CD8-positive, alpha-beta memory T cell (primary cell): Measurements from ENCODE around the gene PPP4R4. TPM values are rescaled to one million over a fixed set of nuclear protein-coding genes. Genes with fewer than 3 reads are reported as not detected.
A peak's percentile ranks its signal among the peaks of the same experiment; 100 is the strongest.

ENCODE experiments used
- CTCF ChIA-PET: fragments of 350-600 bp; sonication (Branson Sonifier 250); formaldehyde crosslinking; loops from one replicate; lab custom pipeline; 2021; ENCODE audit warnings: antibody characterized with exemption; lab: Charles Lee
- POLR2A ChIA-PET: fragments of 350-600 bp; sonication (Branson Sonifier 250); formaldehyde crosslinking; loops from one replicate; lab custom pipeline; 2021; ENCODE audit warnings: antibody characterized with exemption; lab: Charles Lee
- DNase-seq, 5 donors: peaks; one replicate each; pipeline versions ENCODE4 v3.0.0 to v3.0.0-alpha.2; 2020 to 2022; ENCODE audit warnings: mixed read lengths in 1 of 5
- H3K27ac ChIP-seq: one replicate; pipeline ENCODE4 v1.7.0; 2013; ENCODE audit warnings: low read depth, mild to moderate bottlenecking, low read length, moderate library complexity
- H3K27me3 ChIP-seq: 2 replicates; pipeline ENCODE4 v1.7.0; 2013; ENCODE audit warnings: low read length, mild to moderate bottlenecking; ENCODE audit not compliant: insufficient read depth, poor library complexity, severe bottlenecking
- H3K36me3 ChIP-seq: 2 replicates; pipeline ENCODE4 v1.7.0; 2013; ENCODE audit warnings: mild to moderate bottlenecking, low read length, moderate library complexity; ENCODE audit not compliant: insufficient read depth
- H3K4me1 ChIP-seq: 2 replicates; pipeline ENCODE4 v1.7.0; 2013; ENCODE audit warnings: mild to moderate bottlenecking, low read length, moderate library complexity; ENCODE audit not compliant: insufficient read depth
- H3K4me3 ChIP-seq: 2 replicates; pipeline ENCODE4 v1.7.0; 2013; ENCODE audit warnings: mild to moderate bottlenecking, low read length
- H3K9me3 ChIP-seq: 2 replicates; pipeline ENCODE4 v1.7.0; 2013; ENCODE audit warnings: mild to moderate bottlenecking, low read length
- H3K27ac Mint-ChIP-seq, 8 donors: one replicate each; pipeline ENCODE4 v1.8.0; 2020 to 2021; ENCODE audit warnings: mixed read lengths in 8 of 8, mild to moderate bottlenecking in 6 of 8, inconsistent platforms in 3 of 8, moderate library complexity in 3 of 8
- H3K27me3 Mint-ChIP-seq, 2 donors: one replicate each; pipeline ENCODE4 v1.8.0; 2020 to 2021; ENCODE audit warnings: mixed read lengths in 2 of 2, mild to moderate bottlenecking in 1 of 2, moderate library complexity in 1 of 2
- H3K36me3 Mint-ChIP-seq, 3 donors: one replicate each; pipeline ENCODE4 v1.8.0; 2020 to 2021; ENCODE audit warnings: mixed read lengths in 3 of 3, inconsistent platforms in 1 of 3, mild to moderate bottlenecking in 1 of 3
- H3K4me1 Mint-ChIP-seq, 3 donors: one replicate each; pipeline ENCODE4 v1.8.0; 2020 to 2021; ENCODE audit warnings: mixed read lengths in 3 of 3, inconsistent platforms in 1 of 3, mild to moderate bottlenecking in 1 of 3
- H3K4me3 Mint-ChIP-seq, 7 donors: one replicate each; pipeline ENCODE4 v1.8.0; 2020 to 2021; ENCODE audit warnings: mixed read lengths in 7 of 7, mild to moderate bottlenecking in 6 of 7, moderate library complexity in 4 of 7, inconsistent platforms in 2 of 7
- H3K9me3 Mint-ChIP-seq, 5 donors: one replicate each; pipeline ENCODE4 v1.8.0; 2020 to 2022; ENCODE audit warnings: mixed read lengths in 5 of 5, mild to moderate bottlenecking in 3 of 5, moderate library complexity in 2 of 5, inconsistent platforms in 1 of 5
- polyA plus RNA-seq: library from polyadenylated mRNA; unstranded; fragments of 300-500 nt; fragmentation: Illumina TruSeq; gene quantifications from one replicate; pipeline ENCODE4 v1.2.3, GENCODE V29; 2021
- total RNA-seq, 2 experiments: library from RNA; stranded (reverse); gene quantifications; one replicate each; pipeline ENCODE4 v1.2.3, GENCODE V29; 2021

Gene PPP4R4
- total and polyA plus RNA-seq, 3 experiments from 2014 or later = 0.17 to 1.8 (median 1.2) TPM

GRCh38 chr14:94180655-94181271 lies 6.6 kb downstream of the PPP4R4 start:
- H3K27me3 ChIP-seq = no peaks in the 10 kb centered on the region
- POLR2A ChIA-PET = interaction anchor here (0.6 to 1.4 kb wide), 4 partner anchors 10 to 1417 kb away, joined by 3 to 7 read pairs (median 4); no protein-coding TSS in a partner anchor
- H3K4me1 ChIP-seq = no peaks in the 10 kb centered on the region
- no peaks in the 10 kb centered on the region for H3K36me3 Mint-ChIP-seq
- peak overlapping the region; percentile 30 to 68 (median 40) for H3K4me3 Mint-ChIP-seq
- peaks cover 13 to 37% of the 10 kb centered on the region in 2 donors for H3K27me3 Mint-ChIP-seq
- H3K36me3 ChIP-seq = no peaks in the 10 kb centered on the region
- H3K9me3 ChIP-seq = no peaks in the 10 kb centered on the region
- peaks cover 9 to 22% (median 18%) of the 10 kb centered on the region in 3 donors for H3K4me1 Mint-ChIP-seq
- no peak overlapping the region for H3K4me3 ChIP-seq
- H3K9me3 Mint-ChIP-seq = no peaks in the 10 kb centered on the region
- DNase-seq = peak in 2 of 5 donors; percentile 62 to 63
- H3K27ac ChIP-seq = peak overlapping the region; percentile 40
- peak overlapping the region; percentile 15 to 87 (median 45) for H3K27ac Mint-ChIP-seq
- CTCF ChIA-PET = interaction anchor here (0.7 to 3.9 kb wide), 19 partner anchors 9 to 244 kb away, joined by 3 to 40 read pairs (median 5); partner anchors contain the start of genes DDX24, IFI27L1 and IFI27L2

GRCh38 chr14:94181835-94182234 lies 7.7 kb downstream of the PPP4R4 start:
- H3K27me3 ChIP-seq = no peaks in the 10 kb centered on the region
- no peak overlapping the region for H3K4me3 Mint-ChIP-seq
- H3K27ac ChIP-seq = no peak overlapping the region
- H3K9me3 Mint-ChIP-seq = no peaks in the 10 kb centered on the region
- ChIA-PET POLR2A (interaction anchor here (0.6 kb wide), 1 partner anchor 147 kb away, joined by 7 read pairs; no protein-coding TSS in a partner anchor), CTCF (interaction anchor here (1.0 to 3.9 kb wide), 6 partner anchors 45 to 245 kb away, joined by 3 to 18 read pairs (median 6); no protein-coding TSS in a partner anchor)
- H3K9me3 ChIP-seq = no peaks in the 10 kb centered on the region
- H3K27ac Mint-ChIP-seq = no peak overlapping the region
- H3K27me3 Mint-ChIP-seq = peaks cover 13 to 35% of the 10 kb centered on the region in 2 donors
- H3K4me1 Mint-ChIP-seq = peaks cover 8 to 14% (median 12%) of the 10 kb centered on the region in 3 donors
- H3K4me1 ChIP-seq = no peaks in the 10 kb centered on the region
- DNase-seq = no peak
- H3K36me3 ChIP-seq = no peaks in the 10 kb centered on the region
- no peak overlapping the region for H3K4me3 ChIP-seq
- no peaks in the 10 kb centered on the region for H3K36me3 Mint-ChIP-seq

GRCh38 chr14:94192536-94192935 lies 18.4 kb downstream of the PPP4R4 start:
- ChIA-PET CTCF (no interaction called here), POLR2A (no interaction called here)
- H3K36me3 Mint-ChIP-seq = peaks cover 0 to 2% (median 0%) of the 10 kb centered on the region in 3 donors
- no peak overlapping the region for H3K4me3 ChIP-seq
- H3K9me3 ChIP-seq = no peaks in the 10 kb centered on the region
- H3K27ac Mint-ChIP-seq = no peak overlapping the region
- H3K27me3 Mint-ChIP-seq = peaks cover 28 to 66% of the 10 kb centered on the region in 2 donors
- DNase-seq = no peak
- H3K27ac ChIP-seq = no peak overlapping the region
- no peaks in the 10 kb centered on the region for H3K4me1 Mint-ChIP-seq
- H3K4me1 ChIP-seq = no peaks in the 10 kb centered on the region
- H3K4me3 Mint-ChIP-seq = no peak overlapping the region
- no peaks in the 10 kb centered on the region for H3K36me3 ChIP-seq
- H3K9me3 Mint-ChIP-seq = peaks cover 5 to 11% (median 11%) of the 10 kb centered on the region in 5 donors
- peaks cover 3% of the 10 kb centered on the region for H3K27me3 ChIP-seq

GRCh38 chr14:94193776-94194175 lies 19.7 kb downstream of the PPP4R4 start:
- no peak for DNase-seq
- no peak overlapping the region for H3K27ac ChIP-seq
- no peak overlapping the region for H3K4me3 ChIP-seq
- POLR2A ChIA-PET = no interaction called here
- H3K9me3 ChIP-seq = no peaks in the 10 kb centered on the region
- Mint-ChIP-seq H3K9me3 (peaks cover 5 to 11% (median 11%) of the 10 kb centered on the region in 5 donors), H3K27ac (no peak overlapping the region), H3K36me3 (peaks cover 0 to 2% (median 0%) of the 10 kb centered on the region in 3 donors), H3K4me1 (no peaks in the 10 kb centered on the region), H3K27me3 (peaks cover 32 to 64% of the 10 kb centered on the region in 2 donors), H3K4me3 (no peak overlapping the region)
- CTCF ChIA-PET = no interaction called here
- H3K4me1 ChIP-seq = no peaks in the 10 kb centered on the region
- no peaks in the 10 kb centered on the region for H3K36me3 ChIP-seq
- peaks cover 3% of the 10 kb centered on the region for H3K27me3 ChIP-seq

GRCh38 chr14:94196057-94196456 lies 21.9 kb downstream of the PPP4R4 start:
- no peak overlapping the region for H3K4me3 Mint-ChIP-seq
- no peaks in the 10 kb centered on the region for H3K9me3 ChIP-seq
- peaks cover 3% of the 10 kb centered on the region for H3K27me3 ChIP-seq
- H3K36me3 Mint-ChIP-seq = peaks cover 0 to 2% (median 0%) of the 10 kb centered on the region in 3 donors
- no peak for DNase-seq
- CTCF ChIA-PET = no interaction called here
- no peak overlapping the region for H3K27ac Mint-ChIP-seq
- H3K27ac ChIP-seq = no peak overlapping the region
- peaks cover 30 to 69% of the 10 kb centered on the region in 2 donors for H3K27me3 Mint-ChIP-seq
- no peaks in the 10 kb centered on the region for H3K4me1 Mint-ChIP-seq
- POLR2A ChIA-PET = no interaction called here
- no peak overlapping the region for H3K4me3 ChIP-seq
- no peaks in the 10 kb centered on the region for H3K36me3 ChIP-seq
- peaks cover 7 to 19% (median 18%) of the 10 kb centered on the region in 5 donors for H3K9me3 Mint-ChIP-seq
- no peaks in the 10 kb centered on the region for H3K4me1 ChIP-seq

GRCh38 chr14:94203473-94204210 lies 29.5 kb downstream of the PPP4R4 start:
- Histone ChIP-seq H3K27ac (no peak overlapping the region), H3K4me1 (no peaks in the 10 kb centered on the region), H3K27me3 (peaks cover 5% of the 10 kb centered on the region), H3K36me3 (no peaks in the 10 kb centered on the region), H3K4me3 (no peak overlapping the region), H3K9me3 (no peaks in the 10 kb centered on the region)
- Mint-ChIP-seq H3K9me3 (peaks cover 0 to 9% (median 8%) of the 10 kb centered on the region in 5 donors), H3K4me3 (no peak overlapping the region), H3K36me3 (no peaks in the 10 kb centered on the region), H3K4me1 (no peaks in the 10 kb centered on the region), H3K27me3 (peaks cover 20 to 69% of the 10 kb centered on the region in 2 donors), H3K27ac (no peak overlapping the region)
- no peak for DNase-seq
- ChIA-PET POLR2A (no interaction called here), CTCF (no interaction called here)

GRCh38 chr14:94213021-94213420 lies 38.9 kb downstream of the PPP4R4 start:
- no peak overlapping the region for H3K4me3 Mint-ChIP-seq
- H3K27ac Mint-ChIP-seq = no peak overlapping the region
- Histone ChIP-seq H3K4me3 (no peak overlapping the region), H3K36me3 (no peaks in the 10 kb centered on the region), H3K9me3 (no peaks in the 10 kb centered on the region), H3K4me1 (no peaks in the 10 kb centered on the region), H3K27me3 (no peaks in the 10 kb centered on the region), H3K27ac (no peak overlapping the region)
- H3K27me3 Mint-ChIP-seq = peaks cover 15 to 48% of the 10 kb centered on the region in 2 donors
- H3K9me3 Mint-ChIP-seq = peaks cover 8 to 11% (median 10%) of the 10 kb centered on the region in 5 donors
- POLR2A ChIA-PET = no interaction called here
- H3K4me1 Mint-ChIP-seq = no peaks in the 10 kb centered on the region
- CTCF ChIA-PET = no interaction called here
- no peak for DNase-seq
- H3K36me3 Mint-ChIP-seq = peaks cover 0 to 11% (median 2%) of the 10 kb centered on the region in 3 donors

- Mint-ChIP-seq H3K9me3 (peaks cover 8 to 12% (median 10%) of the 10 kb centered on the region in 5 donors), H3K4me1 (no peaks in the 10 kb centered on the region), H3K4me3 (no peak overlapping the region), H3K27me3 (peaks cover 17 to 45% of the 10 kb centered on the region in 2 donors), H3K27ac (no peak overlapping the region), H3K36me3 (peaks cover 0 to 11% (median 2%) of the 10 kb centered on the region in 3 donors)
- ChIA-PET CTCF (no interaction called here), POLR2A (no interaction called here)
- DNase-seq = no peak
- Histone ChIP-seq H3K27me3 (no peaks in the 10 kb centered on the region), H3K36me3 (no peaks in the 10 kb centered on the region), H3K27ac (no peak overlapping the region), H3K4me1 (no peaks in the 10 kb centered on the region), H3K4me3 (no peak overlapping the region), H3K9me3 (no peaks in the 10 kb centered on the region)
These were observed 39.6 kb downstream of the PPP4R4 start for GRCh38 chr14:94213741-94214140.
